ENCODE results near the gene ZNF575. TPM values are rescaled to one million over a fixed set of nuclear protein-coding genes. Genes with fewer than 3 reads are reported as not detected.

Gene ZNF575
- total RNA-seq, 6 experiments from 2014 or later, result 0.89 to 0.99 (median 0.95) TPM; not detected in 1

DNA sequence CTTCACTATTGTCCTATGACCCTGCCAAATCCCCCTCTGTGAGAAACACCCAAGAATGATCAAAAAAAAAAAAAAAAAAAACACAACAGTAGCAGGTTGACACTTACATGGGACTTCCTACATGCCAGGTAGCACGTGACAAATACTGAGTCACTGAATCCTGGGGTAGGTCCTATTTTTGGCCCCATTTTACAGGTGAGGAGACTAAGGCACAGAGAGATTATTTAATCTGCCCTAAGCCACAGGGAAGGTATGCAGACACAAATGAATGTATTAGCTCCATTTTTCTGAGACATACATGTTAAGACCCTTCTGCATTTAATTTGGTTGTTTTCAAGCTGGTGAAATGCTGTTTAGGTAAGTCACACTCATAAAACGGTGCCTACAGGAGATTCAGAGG lies 15.7 kb downstream of the ZNF575 start:
- peaks cover 0 to 21% (median 0%) of the 10 kb centered on the region in 4 donors for H3K36me3 ChIP-seq
- no peak overlapping the region for H3K27ac ChIP-seq
- DNase-seq (no peak), ATAC-seq (no peak)
- intact Hi-C loops (cut with DNase I), result no loop called here
- 98% methylated on average over 2 of the region's 2 CpGs for WGBS (ENCODE audit: insufficient coverage, low coverage, low lambda C conversion rate, missing lambda C conversion rate)
- H3K9me3 ChIP-seq, result no peaks in the 10 kb centered on the region
- no peak overlapping the region for H3K4me3 ChIP-seq
- H3K4me1 ChIP-seq, result no peaks in the 10 kb centered on the region
- H3K27me3 ChIP-seq, result no peaks in the 10 kb centered on the region
- TF ChIP-seq, protein P1, sequence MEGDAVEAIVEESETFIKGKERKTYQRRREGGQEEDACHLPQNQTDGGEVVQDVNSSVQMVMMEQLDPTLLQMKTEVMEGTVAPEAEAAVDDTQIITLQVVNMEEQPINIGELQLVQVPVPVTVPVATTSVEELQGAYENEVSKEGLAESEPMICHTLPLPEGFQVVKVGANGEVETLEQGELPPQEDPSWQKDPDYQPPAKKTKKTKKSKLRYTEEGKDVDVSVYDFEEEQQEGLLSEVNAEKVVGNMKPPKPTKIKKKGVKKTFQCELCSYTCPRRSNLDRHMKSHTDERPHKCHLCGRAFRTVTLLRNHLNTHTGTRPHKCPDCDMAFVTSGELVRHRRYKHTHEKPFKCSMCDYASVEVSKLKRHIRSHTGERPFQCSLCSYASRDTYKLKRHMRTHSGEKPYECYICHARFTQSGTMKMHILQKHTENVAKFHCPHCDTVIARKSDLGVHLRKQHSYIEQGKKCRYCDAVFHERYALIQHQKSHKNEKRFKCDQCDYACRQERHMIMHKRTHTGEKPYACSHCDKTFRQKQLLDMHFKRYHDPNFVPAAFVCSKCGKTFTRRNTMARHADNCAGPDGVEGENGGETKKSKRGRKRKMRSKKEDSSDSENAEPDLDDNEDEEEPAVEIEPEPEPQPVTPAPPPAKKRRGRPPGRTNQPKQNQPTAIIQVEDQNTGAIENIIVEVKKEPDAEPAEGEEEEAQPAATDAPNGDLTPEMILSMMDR (IDR thresholded peaks at IDR 0.05), result no peak
- TF ChIP-seq POLR2A (IDR thresholded peaks at IDR 0.05), result no peak

DNA sequence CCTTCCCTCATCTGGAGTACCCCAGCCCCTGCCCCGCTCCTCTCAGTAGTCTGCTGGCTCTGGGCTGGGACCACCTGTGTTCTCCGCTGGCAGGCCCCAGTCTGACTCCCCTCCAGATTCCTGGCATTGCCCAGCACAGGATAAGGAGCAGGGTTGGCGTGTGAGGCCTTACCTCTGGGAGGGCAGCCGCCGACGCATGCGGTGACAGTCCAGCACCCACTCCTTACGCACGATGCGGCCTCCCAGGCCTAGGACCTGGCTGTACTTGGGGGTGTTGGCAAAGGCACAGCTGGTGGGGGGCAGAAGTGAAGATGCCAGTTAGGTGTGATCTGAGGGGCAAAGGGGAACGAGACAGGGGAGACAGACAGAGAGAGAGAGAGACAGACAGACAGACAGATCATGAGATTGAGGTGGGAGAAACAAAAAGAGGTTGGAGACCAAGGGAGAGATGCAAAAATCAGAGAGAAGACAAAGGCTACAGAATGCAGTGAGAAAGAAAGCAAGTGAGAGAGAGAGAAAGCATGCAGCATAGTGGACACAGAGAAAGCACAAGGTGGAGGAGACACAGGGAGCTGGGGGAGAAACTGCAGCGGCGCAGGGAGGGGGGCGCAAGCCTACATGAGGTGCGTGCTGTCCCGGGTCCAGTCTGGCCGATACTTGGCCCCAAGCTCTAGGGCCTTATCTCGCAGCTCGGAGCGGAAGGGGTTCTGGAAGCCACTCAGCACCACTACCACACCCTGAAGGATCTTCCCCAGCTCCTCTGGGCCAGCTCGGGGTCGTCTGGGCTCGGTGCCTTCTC lies 18.6 kb downstream of the ZNF575 start:
- H3K36me3 ChIP-seq, result peaks cover 0 to 21% (median 0%) of the 10 kb centered on the region in 4 donors
- DNase-seq, result no peak

DNA sequence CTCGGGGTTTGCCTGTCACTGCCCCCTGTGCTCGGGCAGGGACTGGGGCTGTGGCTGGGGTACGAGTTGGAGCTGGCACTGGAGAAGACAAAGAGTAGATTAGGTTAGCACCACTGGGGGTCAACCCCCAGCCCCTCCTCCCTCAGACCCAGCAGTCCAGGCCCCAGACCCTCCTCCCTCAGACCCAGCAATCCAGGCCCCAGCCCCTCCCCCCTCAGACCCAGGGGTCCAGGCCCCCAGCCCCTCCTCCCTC lies 19.1 kb downstream of the ZNF575 start:
- no CpG with 5 or more reads among the region's 3 CpGs for WGBS (ENCODE audit: insufficient coverage, low coverage, low lambda C conversion rate, missing lambda C conversion rate)
- Histone ChIP-seq H3K9me3 (no peaks in the 10 kb centered on the region), H3K36me3 (peaks cover 0 to 21% (median 0%) of the 10 kb centered on the region in 4 donors), H3K4me3 (no peak overlapping the region), H3K27me3 (no peaks in the 10 kb centered on the region), H3K4me1 (no peaks in the 10 kb centered on the region), H3K27ac (no peak overlapping the region)
- no peak for DNase-seq
- intact Hi-C loops (cut with DNase I), result loop anchor here in 1 of 2 donors (10.0 kb wide), 1 partner anchor 103 kb away; no protein-coding TSS in a partner anchor
- ATAC-seq, result no peak
- TF ChIP-seq, protein P1 (IDR thresholded peaks at IDR 0.05), result no peak
- TF ChIP-seq POLR2A (IDR thresholded peaks at IDR 0.05), result no peak

More for the DNA sequence above, 18.6 kb downstream of the ZNF575 start:
- intact Hi-C loops (cut with DNase I), result loop anchor here in 1 of 2 donors (10.0 kb wide), 1 partner anchor 103 kb away; no protein-coding TSS in a partner anchor
- Histone ChIP-seq H3K4me3 (no peak overlapping the region), H3K9me3 (no peaks in the 10 kb centered on the region), H3K27me3 (no peaks in the 10 kb centered on the region), H3K4me1 (no peaks in the 10 kb centered on the region), H3K27ac (no peak overlapping the region)
- no peak for ATAC-seq
- no peak for TF ChIP-seq POLR2A (IDR thresholded peaks at IDR 0.05)
- TF ChIP-seq, protein P1 (IDR thresholded peaks at IDR 0.05), result no peak
- WGBS (ENCODE audit: insufficient coverage, low coverage, low lambda C conversion rate, missing lambda C conversion rate), result 67% methylated on average over 3 of the region's 23 CpGs

DNA sequence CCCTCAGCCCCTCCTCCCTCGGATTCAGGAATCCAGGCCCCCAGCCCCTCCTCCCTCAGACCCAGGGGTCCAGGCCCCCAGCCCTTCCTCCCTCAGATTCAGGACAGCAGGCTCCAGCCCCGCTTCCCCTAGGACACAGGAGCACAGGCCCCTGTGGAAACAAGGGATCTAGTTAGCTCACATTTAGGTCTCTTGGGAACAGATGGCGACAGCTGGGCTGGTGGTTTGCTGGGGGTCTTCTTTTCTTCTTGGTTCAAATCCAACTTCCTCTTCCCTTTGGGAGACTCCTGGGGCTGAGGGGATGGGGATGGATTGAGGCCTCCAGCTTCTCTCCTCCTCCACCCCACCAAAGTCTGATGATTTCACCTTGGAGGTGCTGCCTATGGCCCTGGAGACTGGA lies 19.6 kb downstream of the ZNF575 start:
- no peak for DNase-seq
- no peaks in the 10 kb centered on the region for H3K9me3 ChIP-seq
- peaks cover 0 to 21% (median 0%) of the 10 kb centered on the region in 4 donors for H3K36me3 ChIP-seq
- no peaks in the 10 kb centered on the region for H3K27me3 ChIP-seq
- TF ChIP-seq, protein P1 (IDR thresholded peaks at IDR 0.05), result no peak
- TF ChIP-seq POLR2A (IDR thresholded peaks at IDR 0.05), result no peak
- intact Hi-C loops (cut with DNase I), result loop anchor here in 1 of 2 donors (10.0 kb wide), 1 partner anchor 102 kb away; no protein-coding TSS in a partner anchor
- H3K4me3 ChIP-seq, result no peak overlapping the region
- ATAC-seq, result no peak
- no peak overlapping the region for H3K27ac ChIP-seq
- no peaks in the 10 kb centered on the region for H3K4me1 ChIP-seq
- no CpG with 5 or more reads among the region's 3 CpGs for WGBS (ENCODE audit: insufficient coverage, low coverage, low lambda C conversion rate, missing lambda C conversion rate)
